Measurements from ENCODE around the gene DNAJC3.
"Not testable (repeated sequence)": the region's sequence is repeated elsewhere in the genome, so short reads cannot be mapped to it uniquely, and the experiment has no call there.

GRCh38 chr13:95712846-95713245, 35.9 kb downstream of the DNAJC3 start:
- TF ChIP-seq ZNF235 (CRISPR knock-in tag; IDR thresholded peaks at IDR 0.05; ENCODE audit: borderline replicate concordance); ZNF34 (CRISPR knock-in tag; IDR thresholded peaks at IDR 0.05; ENCODE audit: borderline replicate concordance); YY1 (IDR thresholded peaks at IDR 0.05; ENCODE audit: insufficient read depth, insufficient replicate concordance, low read depth, low read length); NFE2L1 (CRISPR knock-in tag; IDR thresholded peaks at IDR 0.05; ENCODE audit: borderline replicate concordance); ZBTB39 (CRISPR knock-in tag; IDR thresholded peaks at IDR 0.05); CTCF (CRISPR knock-in tag; IDR thresholded peaks at IDR 0.05); ETS1 (CRISPR knock-in tag; IDR thresholded peaks at IDR 0.05): not testable (repeated sequence)
